Measurements from ENCODE around the gene TRIM17.

- TF ChIP-seq EP300 (IDR thresholded peaks at IDR 0.05) (peak; percentile 36), CTCF (IDR thresholded peaks at IDR 0.05) (no peak)
These were observed 41.7 kb downstream of the TRIM17 start for GRCh38 chr1:228374711-228375577.
